Measurements from ENCODE around the gene PAPOLG. TPM values are rescaled to one million over a fixed set of nuclear protein-coding genes. Genes with fewer than 3 reads are reported as not detected.

The PAPOLG gene
- total and polyA plus RNA-seq, 9 of the 15 experiments (the other 6 are each of a cell fraction or from before 2014, with no cell fraction given): 3.9 to 16.3 (median 10.0) TPM

GRCh38 chr2:60756097-60757087 is at the start of gene PAPOLG (continued):
- TF ChIP-seq, protein P1, sequence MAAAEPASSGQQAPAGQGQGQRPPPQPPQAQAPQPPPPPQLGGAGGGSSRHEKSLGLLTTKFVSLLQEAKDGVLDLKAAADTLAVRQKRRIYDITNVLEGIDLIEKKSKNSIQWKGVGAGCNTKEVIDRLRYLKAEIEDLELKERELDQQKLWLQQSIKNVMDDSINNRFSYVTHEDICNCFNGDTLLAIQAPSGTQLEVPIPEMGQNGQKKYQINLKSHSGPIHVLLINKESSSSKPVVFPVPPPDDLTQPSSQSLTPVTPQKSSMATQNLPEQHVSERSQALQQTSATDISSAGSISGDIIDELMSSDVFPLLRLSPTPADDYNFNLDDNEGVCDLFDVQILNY (CRISPR knock-in tag; IDR thresholded peaks at IDR 0.05): no peak
- TF ChIP-seq CHD2 (IDR thresholded peaks at IDR 0.05; ENCODE audit: low read depth, low read length) (no peak), PHF20 (IDR thresholded peaks at IDR 0.05; ENCODE audit: partially characterized antibody) (peak; percentile 79), GABPA (tag; conservative IDR thresholded peaks at IDR 0.05; ENCODE audit: low read depth) (no peak), ZKSCAN3 (CRISPR knock-in tag; IDR thresholded peaks at IDR 0.05) (no peak), KDM1A (IDR thresholded peaks at IDR 0.05) (peak in 1 of 2 experiments; percentile 45; a peak in 2 of 4 replicates), MAFF (IDR thresholded peaks at IDR 0.05; ENCODE audit: low read length) (no peak), POLR3G (IDR thresholded peaks at IDR 0.05; ENCODE audit: extremely low read depth, insufficient read length, insufficient replicate concordance) (no peak), RBBP5 (IDR thresholded peaks at IDR 0.05; ENCODE audit: borderline replicate concordance, insufficient read depth, low read length, poor library complexity, severe bottlenecking) (peak; percentile 73), ZNF583 (CRISPR knock-in tag; IDR thresholded peaks at IDR 0.05) (no peak), RREB1 (CRISPR knock-in tag; IDR thresholded peaks at IDR 0.05) (no peak), ZBTB17 (CRISPR knock-in tag; IDR thresholded peaks at IDR 0.05) (no peak), RBM15 (IDR thresholded peaks at IDR 0.05; ENCODE audit: insufficient read depth, low read length) (no peak), SNAPC5 (CRISPR knock-in tag; IDR thresholded peaks at IDR 0.05) (no peak), ARID2 (IDR thresholded peaks at IDR 0.05) (no peak), PRDM10 (IDR thresholded peaks at IDR 0.05; ENCODE audit: partially characterized antibody) (peak; percentile 90), HDAC1 (IDR thresholded peaks at IDR 0.05) (peak in 1 of 2 experiments; percentile 55; a peak in 1 of 4 replicates)
